H9 (cell line): ENCODE data around the gene CARD19. TPM values are rescaled to one million over a fixed set of nuclear protein-coding genes. Genes with fewer than 3 reads are reported as not detected.

Experiments used
- DNase-seq: peaks from one replicate; pipeline ENCODE4 v3.0.0-alpha.2; 2017
- H2AFZ ChIP-seq: one replicate; pipeline ENCODE4 v1.6.1; 2013; ENCODE audit warnings: mild to moderate bottlenecking, low read length, control low read depth, moderate library complexity
- H2AK5ac ChIP-seq: 2 replicates; pipeline ENCODE4 v1.6.1; 2013; ENCODE audit warnings: low read length, control low read depth, mixed read lengths; ENCODE audit not compliant: insufficient read length
- H2BK120ac ChIP-seq: one replicate; pipeline ENCODE4 v1.6.1; 2013; ENCODE audit warnings: low read depth, mild to moderate bottlenecking, low read length, control low read depth, inconsistent platforms; ENCODE audit not compliant: poor library complexity, severe bottlenecking
- H2BK12ac ChIP-seq: 2 replicates; pipeline ENCODE4 v1.6.1; 2013; ENCODE audit warnings: low read length, control low read depth, mixed read lengths, low read depth; ENCODE audit not compliant: insufficient read length
- H2BK15ac ChIP-seq: 2 replicates; pipeline ENCODE4 v1.6.1; 2013; ENCODE audit warnings: low read depth, low read length, control low read depth
- H2BK20ac ChIP-seq: one replicate; pipeline ENCODE4 v1.6.1; 2013; ENCODE audit warnings: low read depth, mild to moderate bottlenecking, low read length, control low read depth, inconsistent platforms; ENCODE audit not compliant: poor library complexity, severe bottlenecking
- H2BK5ac ChIP-seq: 2 replicates; pipeline ENCODE4 v1.6.1; 2013; ENCODE audit warnings: low read length, control low read depth, mixed read lengths; ENCODE audit not compliant: insufficient read length
- H3K14ac ChIP-seq: 2 replicates; pipeline ENCODE4 v1.6.1; 2013; ENCODE audit warnings: low read length, control low read depth; ENCODE audit not compliant: insufficient read depth
- H3K18ac ChIP-seq: 2 replicates; pipeline ENCODE4 v1.6.1; 2013; ENCODE audit warnings: low read depth, mild to moderate bottlenecking, mixed read lengths, low read length, control low read depth; ENCODE audit not compliant: insufficient read length
- H3K23ac ChIP-seq: 2 replicates; pipeline ENCODE4 v1.6.1; 2013; ENCODE audit warnings: low read length, control low read depth, mixed read lengths, low read depth; ENCODE audit not compliant: insufficient read length
- H3K23me2 ChIP-seq: 2 replicates; pipeline ENCODE4 v1.6.1; 2013; ENCODE audit warnings: low read depth, mild to moderate bottlenecking, mixed read lengths, low read length, control low read depth; ENCODE audit not compliant: insufficient read length, poor library complexity, severe bottlenecking
- H3K27ac ChIP-seq: 2 replicates; pipeline ENCODE4 v1.5.1; 2013; ENCODE audit warnings: low read length, control low read depth, mixed read lengths, low read depth; ENCODE audit not compliant: insufficient read length
- H3K27me3 ChIP-seq: 2 replicates; pipeline ENCODE4 v1.6.1; 2013; ENCODE audit warnings: low read length, control low read depth, inconsistent platforms; ENCODE audit not compliant: insufficient read depth
- H3K4ac ChIP-seq: 2 replicates; pipeline ENCODE4 v1.6.1; 2013; ENCODE audit warnings: low read depth, mild to moderate bottlenecking, control low read depth, inconsistent platforms, low read length, moderate library complexity
- H3K4me1 ChIP-seq: 2 replicates; pipeline ENCODE4 v1.6.1; 2013; ENCODE audit warnings: low read length, control low read depth, inconsistent platforms; ENCODE audit not compliant: insufficient read depth
- H3K4me2 ChIP-seq: 2 replicates; pipeline ENCODE4 v1.6.1; 2013; ENCODE audit warnings: low read length, control low read depth, mixed read lengths; ENCODE audit not compliant: insufficient read length, insufficient read depth
- H3K56ac ChIP-seq: 2 replicates; pipeline ENCODE4 v1.6.1; 2013; ENCODE audit warnings: low read depth, mild to moderate bottlenecking, mixed read lengths, low read length, control low read depth; ENCODE audit not compliant: insufficient read length
- H3K79me1 ChIP-seq: 2 replicates; pipeline ENCODE4 v1.6.1; 2013; ENCODE audit warnings: low read depth, mild to moderate bottlenecking, moderate library complexity, low read length, control low read depth, inconsistent platforms; ENCODE audit not compliant: insufficient read depth, poor library complexity, severe bottlenecking
- H3K79me2 ChIP-seq: 2 replicates; pipeline ENCODE4 v1.6.1; 2013; ENCODE audit warnings: low read length, control low read depth, inconsistent platforms; ENCODE audit not compliant: insufficient read depth
- H3K9ac ChIP-seq: 2 replicates; pipeline ENCODE4 v1.6.1; 2013; ENCODE audit warnings: low read length, control low read depth, mixed read lengths; ENCODE audit not compliant: insufficient read length; ENCODE audit errors: extremely low read depth
- H3K9me3 ChIP-seq: one replicate; pipeline ENCODE4 v1.6.1; 2013; ENCODE audit warnings: low read depth, low read length, inconsistent platforms; ENCODE audit not compliant: control insufficient read depth
- H3T11ph ChIP-seq: one replicate; pipeline ENCODE4 v1.6.1; 2013; ENCODE audit warnings: mild to moderate bottlenecking, low read length, control low read depth, inconsistent platforms
- H4K20me1 ChIP-seq: one replicate; pipeline ENCODE4 v1.6.1; 2013; ENCODE audit not compliant: control insufficient read depth, insufficient read length, insufficient read depth
- H4K5ac ChIP-seq: 2 replicates; pipeline ENCODE4 v1.6.1; 2013; ENCODE audit warnings: low read depth, mild to moderate bottlenecking, mixed read lengths, low read length, control low read depth; ENCODE audit not compliant: insufficient read length
- H4K8ac ChIP-seq: replicated peaks from 2 replicates; pipeline ENCODE4 v1.6.1; 2013; ENCODE audit warnings: low read length, control low read depth, mixed read lengths, low read depth; ENCODE audit not compliant: insufficient read length
- H4K91ac ChIP-seq: 2 replicates; pipeline ENCODE4 v1.6.1; 2013; ENCODE audit warnings: low read depth, mild to moderate bottlenecking, moderate library complexity, mixed read lengths, low read length, control low read depth; ENCODE audit not compliant: insufficient read length
- H3K27ac Mint-ChIP-seq, 3 experiments: 2 replicates in 2 of 3; 3 replicates in 1 of 3; pipeline ENCODE4 v1.8.0; 2020 to 2021; ENCODE audit warnings: mixed read lengths in 3 of 3, mild to moderate bottlenecking in 1 of 3, moderate library complexity in 1 of 3
- H3K27me3 Mint-ChIP-seq: 2 replicates; pipeline ENCODE4 v1.8.0; 2021; ENCODE audit warnings: low read depth, mild to moderate bottlenecking, moderate library complexity, mixed read lengths
- H3K36me3 Mint-ChIP-seq, 3 experiments: 2 replicates in 2 of 3; 3 replicates in 1 of 3; pipeline ENCODE4 v1.8.0; 2020 to 2021; ENCODE audit warnings: low read depth in 3 of 3, mixed read lengths in 3 of 3; ENCODE audit not compliant: insufficient read depth in 1 of 3
- H3K4me1 Mint-ChIP-seq, 2 experiments: 2 replicates each; pipeline ENCODE4 v1.8.0; 2020; ENCODE audit warnings: mixed read lengths in 2 of 2
- H3K4me3 Mint-ChIP-seq, 2 experiments: 2 replicates in 1 of 2; 3 replicates in 1 of 2; pipeline ENCODE4 v1.8.0; 2020 to 2021; ENCODE audit warnings: mild to moderate bottlenecking in 2 of 2, mixed read lengths in 2 of 2, moderate library complexity in 1 of 2
- H3K9me3 Mint-ChIP-seq, 2 experiments: 2 replicates in 1 of 2; 3 replicates in 1 of 2; pipeline ENCODE4 v1.8.0; 2020; ENCODE audit warnings: mild to moderate bottlenecking in 2 of 2, mixed read lengths in 2 of 2, moderate library complexity in 1 of 2
- WGBS: extraction: QIAGEN DNeasy Blood & Tissue Kit; methylation state at CpG from one replicate; pipeline ENCODE4 v1.1.7; 2013; ENCODE audit warnings: missing lambda C conversion rate, low lambda C conversion rate, mixed read lengths; ENCODE audit not compliant: insufficient read length; ENCODE audit errors: extremely low coverage; 5-methylcytosine and 5-hydroxymethylcytosine counted together
- total RNA-seq: library from RNA; stranded (reverse); gene quantifications from 2 replicates; pipeline ENCODE4 v1.2.1, GENCODE V29; 2021
- TF ChIP-seq, protein P1 (sequence below): fragments of 200-600 bp; sonication (generic); conservative IDR thresholded peaks from 3 replicates; pipeline ENCODE4 v1.8.0; 2021; ENCODE audit warnings: antibody characterized with exemption, mild to moderate bottlenecking

Gene CARD19
- total RNA-seq, 1 experiment from 2014 or later = 21.4 TPM

DNA sequence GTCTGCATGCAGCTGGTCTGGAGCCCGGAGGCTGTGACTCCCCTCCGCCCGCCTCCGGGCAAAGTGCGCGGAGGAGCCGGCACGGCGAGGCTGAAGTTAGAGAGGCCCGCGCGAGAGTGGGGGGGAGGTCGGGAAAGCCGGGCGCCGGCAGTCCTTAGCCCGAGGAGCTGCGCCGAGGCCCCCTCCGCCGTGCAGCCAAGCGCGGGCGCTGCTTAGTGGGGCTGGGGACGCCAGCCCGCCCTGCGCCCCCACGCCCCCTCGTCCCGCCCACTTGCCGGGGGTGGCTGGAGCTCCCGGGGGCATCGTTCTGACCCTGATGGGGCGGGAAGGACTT is 37.6 kb downstream of the CARD19 start:
- peaks cover 0 to 3% of the 10 kb centered on the region in 2 experiments; a peak in 2 of 5 replicates for H3K9me3 Mint-ChIP-seq
- H3K27me3 ChIP-seq = peaks cover 5% of the 10 kb centered on the region; the same call in 1 of the 2 replicates
- H3K9ac ChIP-seq = peak overlapping the region; percentile 39
- H3K23me2 ChIP-seq = no peaks in the 10 kb centered on the region
- no peak overlapping the region for H3K4ac ChIP-seq
- H2AK5ac ChIP-seq = no peak overlapping the region
- no peaks in the 10 kb centered on the region; a peak in 2 of 7 replicates for H3K36me3 Mint-ChIP-seq
- H3K14ac ChIP-seq = peak overlapping the region; percentile 66; the same call in 1 of the 2 replicates
- peaks cover 28% of the 10 kb centered on the region for H3K27me3 Mint-ChIP-seq
- no peaks in the 10 kb centered on the region for H3K79me2 ChIP-seq
- H3K4me2 ChIP-seq = peak overlapping the region; percentile 48
- WGBS = no CpG with 5 or more reads among the region's 34 CpGs
- H4K91ac ChIP-seq = no peak overlapping the region
- no peaks in the 10 kb centered on the region for H3K79me1 ChIP-seq
- H3K4me3 Mint-ChIP-seq = peak overlapping the region; percentile 74 to 85
- no peak overlapping the region for H2BK5ac ChIP-seq
- H2BK12ac ChIP-seq = no peak overlapping the region
- H2BK120ac ChIP-seq = no peak overlapping the region
- no peaks in the 10 kb centered on the region for H3K9me3 ChIP-seq
- no peak overlapping the region for H4K8ac ChIP-seq
- peaks cover 15 to 28% of the 10 kb centered on the region in 2 experiments for H3K4me1 Mint-ChIP-seq
- peak overlapping the region; percentile 38 for H3K18ac ChIP-seq
- no peak overlapping the region for H3K23ac ChIP-seq
- H2BK15ac ChIP-seq = no peak overlapping the region
- no peak overlapping the region for H2BK20ac ChIP-seq
- H4K20me1 ChIP-seq = no peaks in the 10 kb centered on the region
- TF ChIP-seq, protein P1, sequence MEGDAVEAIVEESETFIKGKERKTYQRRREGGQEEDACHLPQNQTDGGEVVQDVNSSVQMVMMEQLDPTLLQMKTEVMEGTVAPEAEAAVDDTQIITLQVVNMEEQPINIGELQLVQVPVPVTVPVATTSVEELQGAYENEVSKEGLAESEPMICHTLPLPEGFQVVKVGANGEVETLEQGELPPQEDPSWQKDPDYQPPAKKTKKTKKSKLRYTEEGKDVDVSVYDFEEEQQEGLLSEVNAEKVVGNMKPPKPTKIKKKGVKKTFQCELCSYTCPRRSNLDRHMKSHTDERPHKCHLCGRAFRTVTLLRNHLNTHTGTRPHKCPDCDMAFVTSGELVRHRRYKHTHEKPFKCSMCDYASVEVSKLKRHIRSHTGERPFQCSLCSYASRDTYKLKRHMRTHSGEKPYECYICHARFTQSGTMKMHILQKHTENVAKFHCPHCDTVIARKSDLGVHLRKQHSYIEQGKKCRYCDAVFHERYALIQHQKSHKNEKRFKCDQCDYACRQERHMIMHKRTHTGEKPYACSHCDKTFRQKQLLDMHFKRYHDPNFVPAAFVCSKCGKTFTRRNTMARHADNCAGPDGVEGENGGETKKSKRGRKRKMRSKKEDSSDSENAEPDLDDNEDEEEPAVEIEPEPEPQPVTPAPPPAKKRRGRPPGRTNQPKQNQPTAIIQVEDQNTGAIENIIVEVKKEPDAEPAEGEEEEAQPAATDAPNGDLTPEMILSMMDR = no peak
- no peak overlapping the region for H3K27ac Mint-ChIP-seq
- H3K27ac ChIP-seq = no peak overlapping the region
- no peaks in the 10 kb centered on the region; the same call in 1 of the 2 replicates for H3K4me1 ChIP-seq
- no peak overlapping the region for H3T11ph ChIP-seq
- no peak overlapping the region for H3K56ac ChIP-seq
- H2AFZ ChIP-seq = no peak overlapping the region
- DNase-seq = no peak
- H4K5ac ChIP-seq = no peak overlapping the region
